HepG2 (cell line): ENCODE results near the gene DNAJB6. TPM values are rescaled to one million over a fixed set of nuclear protein-coding genes. Genes with fewer than 3 reads are reported as not detected.

ENCODE experiments used
- ATAC-seq: fragments of 200-7000 bp; cut with Tn5 transposase; 3 replicates; pipeline ENCODE4 v1.9.1; 2020; ENCODE audit warnings: mild to moderate bottlenecking, moderate library complexity
- BruUV-seq: library from RNA; stranded (reverse); fragments of 400-500 nt; replicated peaks from 2 replicates; lab custom pipeline; 2021; lab: Mats Ljungman, UMichigan
- CTCF ChIA-PET: fragments of 300-600 bp; formaldehyde crosslinking; extraction: SDS; loops from one replicate; lab custom pipeline; 2021; ENCODE audit warnings: low total read pairs, inconsistent platforms, low intra/inter-chr PET ratio; lab: Yijun Ruan, JAX
- POLR2A ChIA-PET: fragments of 350-600 bp; sonication (Branson Sonifier 250); formaldehyde crosslinking; loops from one replicate; lab custom pipeline; 2020; ENCODE audit warnings: antibody characterized with exemption, inconsistent platforms; lab: Yijun Ruan, JAX
- DNase-seq: peaks from one replicate; pipeline ENCODE4 v3.0.0-alpha.2; 2015; ENCODE audit warnings: low spot score
- FAIRE-seq: peaks from 3 replicates; lab custom pipeline; 2011; peaks lifted over from hg19 to GRCh38; lab: Jason Lieb, UNC
- H2AFZ ChIP-seq: one replicate; pipeline ENCODE4 v1.6.1; 2011; ENCODE audit warnings: low read length, inconsistent platforms
- H3K27ac ChIP-seq: fragments of 300-600 bp; 3 replicates; pipeline ENCODE4 v1.8.0; 2011; ENCODE audit warnings: mixed run types, mild to moderate bottlenecking, mixed read lengths, low read length, inconsistent platforms; ENCODE audit not compliant: insufficient read depth; ENCODE audit errors: extremely low read length
- H3K27me3 ChIP-seq, 2 experiments: fragments of 200-600 bp in 1 of 2; 2 replicates in 1 of 2; 3 replicates in 1 of 2; pipeline versions ENCODE4 v1.6.0 to v1.8.0; 2011; ENCODE audit warnings: low read length in 2 of 2, mild to moderate bottlenecking in 2 of 2, moderate library complexity in 2 of 2, inconsistent platforms in 1 of 2; ENCODE audit not compliant: insufficient read depth in 2 of 2, control insufficient read depth in 1 of 2
- H3K36me3 ChIP-seq, 2 experiments: fragments of 200-600 bp in 1 of 2; replicated peaks in 1 of 2; 2 replicates in 1 of 2; 3 replicates in 1 of 2; pipeline versions ENCODE4 v1.5.1 to v1.8.0; 2011; ENCODE audit warnings: low read length in 2 of 2, inconsistent platforms in 1 of 2; ENCODE audit not compliant: insufficient read depth in 2 of 2, control insufficient read depth in 1 of 2
- H3K4me1 ChIP-seq: 2 replicates; pipeline ENCODE4 v1.5.1; 2012; ENCODE audit warnings: low read length, inconsistent platforms; ENCODE audit not compliant: insufficient read depth
- H3K4me2 ChIP-seq: 2 replicates; pipeline ENCODE4 v1.6.0; 2011; ENCODE audit warnings: low read depth, low read length, inconsistent platforms
- H3K4me3 ChIP-seq, 3 experiments: fragments of 200-600 bp in 1 of 3; sonication (generic), shearing (Covaris generic) in 1 of 3; replicated peaks in 1 of 3; 2 replicates each; pipeline ENCODE4 v1.5.1; 2011 to 2016; ENCODE audit warnings: low read length in 3 of 3, inconsistent platforms in 2 of 3, low read depth in 2 of 3, mild to moderate bottlenecking in 2 of 3, control low read depth in 1 of 3, mixed read lengths in 1 of 3; ENCODE audit not compliant: insufficient read depth in 1 of 3
- H3K79me2 ChIP-seq: one replicate; pipeline ENCODE4 v1.6.1; 2011; ENCODE audit warnings: low read length, inconsistent platforms; ENCODE audit not compliant: insufficient read depth
- H3K9ac ChIP-seq: 2 replicates; pipeline ENCODE4 v1.6.0; 2011; ENCODE audit warnings: mild to moderate bottlenecking, low read depth, low read length, inconsistent platforms; ENCODE audit not compliant: insufficient read depth
- H3K9me3 ChIP-seq: 2 replicates; pipeline ENCODE4 v1.5.1; 2012; ENCODE audit warnings: mild to moderate bottlenecking, low read length
- H4K20me1 ChIP-seq: 2 replicates; pipeline ENCODE4 v1.6.0; 2011; ENCODE audit warnings: inconsistent platforms, mild to moderate bottlenecking, low read length, moderate library complexity; ENCODE audit not compliant: insufficient read depth
- CCAR2 ChIP-seq: fragments of 200-400 bp; formaldehyde crosslinking; optimal IDR thresholded peaks from 2 replicates; pipeline ENCODE3; 2018; ENCODE audit warnings: low read depth, mild to moderate bottlenecking, low read length, moderate library complexity
- EED ChIP-seq: sonication (generic); formaldehyde crosslinking; IDR thresholded peaks from 2 replicates; pipeline ENCODE4 v1.5.0; 2020; ENCODE audit warnings: mild to moderate bottlenecking, missing genetic modification reagents
- FOXA1 ChIP-seq, 2 experiments: fragments of 450-650 bp in 1 of 2; sonication (generic) in 1 of 2; formaldehyde crosslinking in 1 of 2; IDR thresholded peaks; 2 replicates each; pipeline versions ENCODE4 v1.4.0 to v1.6.1; 2016 to 2020; ENCODE audit warnings: missing genetic modification reagents in 1 of 2
- HNF4G ChIP-seq, 2 experiments: sonication (generic) in 1 of 2; formaldehyde crosslinking in 1 of 2; IDR thresholded peaks; 2 replicates each; pipeline versions ENCODE4 v1.4.0 to v1.6.1; 2011 to 2020; ENCODE audit warnings: borderline replicate concordance in 2 of 2, low read depth in 2 of 2, mild to moderate bottlenecking in 2 of 2, low read length in 1 of 2, missing genetic modification reagents in 1 of 2, moderate library complexity in 1 of 2
- KLF11 ChIP-seq: IDR thresholded peaks from 2 replicates; pipeline ENCODE4 v1.6.1; 2016; ENCODE audit warnings: missing compliant biosample characterization
- MAFG ChIP-seq: sonication (generic); formaldehyde crosslinking; IDR thresholded peaks from 2 replicates; pipeline ENCODE4 v1.5.1; 2020; ENCODE audit warnings: mild to moderate bottlenecking, missing genetic modification reagents
- MAFK ChIP-seq, 2 experiments: IDR thresholded peaks in 1 of 2; conservative IDR thresholded peaks in 1 of 2; 2 replicates each; pipeline ENCODE4 v1.6.1; 2011; ENCODE audit warnings: improper control_type of control experiment in 2 of 2, low read length in 2 of 2
- NCOA5 ChIP-seq: sonication (generic); formaldehyde crosslinking; IDR thresholded peaks from 2 replicates; pipeline ENCODE4 v1.4.0; 2020; ENCODE audit warnings: missing genetic modification reagents
- POLR2AphosphoS2 ChIP-seq: IDR thresholded peaks from 2 replicates; pipeline ENCODE4 v1.6.1; 2011; ENCODE audit warnings: low read depth, low read length, improper control_type of control experiment
- RARA ChIP-seq: IDR thresholded peaks from 2 replicates; pipeline ENCODE4 v1.6.1; 2016; ENCODE audit warnings: missing genetic modification reagents, missing compliant biosample characterization
- SATB2 ChIP-seq: sonication (generic); formaldehyde crosslinking; IDR thresholded peaks from 2 replicates; pipeline ENCODE4 v1.5.0; 2020; ENCODE audit warnings: missing genetic modification reagents
- STAT5B ChIP-seq: sonication (generic); formaldehyde crosslinking; IDR thresholded peaks from 2 replicates; pipeline ENCODE4 v1.4.0; 2020; ENCODE audit warnings: missing genetic modification reagents
- TCF12 ChIP-seq, 2 experiments: fragments of 450-650 bp in 1 of 2; sonication (generic) in 1 of 2; formaldehyde crosslinking in 1 of 2; IDR thresholded peaks; 2 replicates each; pipeline versions ENCODE4 v1.6.1 to v1.8.0; 2017 to 2022; ENCODE audit warnings: antibody characterized with exemption in 1 of 2, mild to moderate bottlenecking in 1 of 2, missing genetic modification reagents in 1 of 2, moderate library complexity in 1 of 2
- ZNF224 ChIP-seq: sonication (generic); formaldehyde crosslinking; IDR thresholded peaks from 2 replicates; pipeline ENCODE4 v1.5.0; 2020; ENCODE audit warnings: mild to moderate bottlenecking, missing genetic modification reagents
- ZNF235 ChIP-seq: sonication (generic); formaldehyde crosslinking; IDR thresholded peaks from 2 replicates; pipeline ENCODE4 v1.8.1; 2023; ENCODE audit warnings: mild to moderate bottlenecking, missing genetic modification reagents, borderline replicate concordance
- ZNF672 ChIP-seq: sonication (generic); formaldehyde crosslinking; IDR thresholded peaks from 2 replicates; pipeline ENCODE4 v1.8.1; 2022; ENCODE audit warnings: missing genetic modification reagents
- WGBS: methylation state at CpG from one replicate; pipeline ENCODE4 v1.1.6; 2017; ENCODE audit warnings: low lambda C conversion rate; 5-methylcytosine and 5-hydroxymethylcytosine counted together
- in situ Hi-C: cut with HindIII; loops from 2 replicates; pipeline ENCODE4 v1.10.0; 2017; ENCODE audit warnings: low pct_unique_long_range_greater_than_20kb; ENCODE audit not compliant: extremely low pct_ligation_motif_present
- intact Hi-C: fragments of 100-400 bp; cut with micrococcal nuclease; formaldehyde crosslinking; loops from one replicate; pipeline ENCODE4 v1.10.0; 2022; ENCODE audit not compliant: unreplicated experiment
- polyA plus RNA-seq, 8 experiments: library from polyadenylated mRNA; depleted of rRNA in 3 of 8; stranded (reverse) in 7 of 8; unstranded in 1 of 8; fragments of >200 nt; fragmentation: Illumina TruSeq in 4 of 8; extraction: Trizol in 4 of 8; gene quantifications; 2 replicates each; pipeline versions ENCODE4 v1.2.1 to v1.2.3, GENCODE V29; 2011 to 2016; ENCODE audit warnings: low read depth in 4 of 8, missing spikeins in 1 of 8, mixed read lengths in 1 of 8; ENCODE audit not compliant: insufficient read depth in 1 of 8
- total RNA-seq, 5 experiments: library from RNA; depleted of rRNA; stranded (reverse); fragments of >200 nt; fragmentation: Illumina TruSeq; extraction: Trizol; gene quantifications; 2 replicates each; pipeline ENCODE4 v1.2.3, GENCODE V29; 2016; ENCODE audit warnings: low read depth in 1 of 5
- TF ChIP-seq, protein P1 (sequence below): sonication (generic); formaldehyde crosslinking; IDR thresholded peaks from 2 replicates; pipeline ENCODE4 v1.8.0; 2022; ENCODE audit warnings: mild to moderate bottlenecking, missing genetic modification reagents, moderate library complexity

The DNAJB6 gene
- total and polyA plus RNA-seq, 2 of the 13 experiments (the other 11 are each of a cell fraction or from before 2014, with no cell fraction given): 29.9 to 53.9 TPM

- no peaks in the 10 kb centered on the region for H3K9me3 ChIP-seq
- CTCF ChIA-PET: no interaction called here
- no peak overlapping the region for H3K4me3 ChIP-seq
- no peak overlapping the region for H3K4me2 ChIP-seq
- H3K79me2 ChIP-seq: peaks cover 78% of the 10 kb centered on the region
- in situ Hi-C loops: no loop called here
- no peak for DNase-seq
- no peaks in the 10 kb centered on the region for H3K27me3 ChIP-seq
- intact Hi-C loops: no loop called here
- TF ChIP-seq SATB2: no peak
- peak; percentile 3 to 45; a peak in 2 of 4 replicates for TF ChIP-seq MAFK (conservative IDR thresholded peaks at IDR 0.05 in 1 of 2, IDR thresholded peaks at IDR 0.05 in 1 of 2; ENCODE audit: low read length in 2 of 2)
- TF ChIP-seq, all 625 proteins: peak for 1
- FAIRE-seq (no peak), ATAC-seq (no peak)
- H3K27ac ChIP-seq: no peak overlapping the region
- peaks cover 14 to 59% of the 10 kb centered on the region in 2 experiments for H3K36me3 ChIP-seq
- 72% methylated on average over 4 of the region's 4 CpGs for WGBS
- H3K4me1 ChIP-seq: no peaks in the 10 kb centered on the region
- H3K9ac ChIP-seq: no peak overlapping the region
- POLR2A ChIA-PET: no interaction called here
- H4K20me1 ChIP-seq: peaks cover 68% of the 10 kb centered on the region
- no TSS peak for BruUV-seq
- H2AFZ ChIP-seq: no peak overlapping the region
Measured at GRCh38 chr7:157358753-157359096, 21.9 kb downstream of the DNAJB6 start.

GRCh38 chr7:157359581-157359980 is 22.8 kb downstream of the DNAJB6 start:
- in situ Hi-C loops: no loop called here
- no peak overlapping the region for H2AFZ ChIP-seq
- no peaks in the 10 kb centered on the region for H3K9me3 ChIP-seq
- peaks cover 80% of the 10 kb centered on the region for H3K79me2 ChIP-seq
- no peaks in the 10 kb centered on the region for H3K27me3 ChIP-seq
- no peak overlapping the region for H3K4me3 ChIP-seq
- BruUV-seq: no TSS peak
- peaks cover 65% of the 10 kb centered on the region for H4K20me1 ChIP-seq
- no peak overlapping the region for H3K27ac ChIP-seq
- 86% methylated on average over 4 of the region's 5 CpGs for WGBS
- no peak overlapping the region for H3K9ac ChIP-seq
- POLR2A ChIA-PET: no interaction called here
- H3K4me1 ChIP-seq: no peaks in the 10 kb centered on the region
- H3K4me2 ChIP-seq: no peak overlapping the region
- CTCF ChIA-PET: no interaction called here
- peaks cover 21 to 67% of the 10 kb centered on the region in 2 experiments for H3K36me3 ChIP-seq
- FAIRE-seq (no peak), DNase-seq (no peak), ATAC-seq (no peak)
- TF ChIP-seq CCAR2: no peak
- no peak for TF ChIP-seq HNF4G (IDR thresholded peaks at IDR 0.05; ENCODE audit: borderline replicate concordance, low read depth, low read length)
- no peak for TF ChIP-seq HNF4G (CRISPR knock-in tag; IDR thresholded peaks at IDR 0.05; ENCODE audit: borderline replicate concordance, low read depth)
- no peak for TF ChIP-seq MAFG
- no peak for TF ChIP-seq POLR2AphosphoS2
- no peak for TF ChIP-seq NCOA5 (CRISPR knock-in tag)
- TF ChIP-seq TCF12 (IDR thresholded peaks at IDR 0.05): no peak
- no peak for TF ChIP-seq TCF12 (CRISPR knock-in tag; IDR thresholded peaks at IDR 0.05)
- TF ChIP-seq, protein P1, sequence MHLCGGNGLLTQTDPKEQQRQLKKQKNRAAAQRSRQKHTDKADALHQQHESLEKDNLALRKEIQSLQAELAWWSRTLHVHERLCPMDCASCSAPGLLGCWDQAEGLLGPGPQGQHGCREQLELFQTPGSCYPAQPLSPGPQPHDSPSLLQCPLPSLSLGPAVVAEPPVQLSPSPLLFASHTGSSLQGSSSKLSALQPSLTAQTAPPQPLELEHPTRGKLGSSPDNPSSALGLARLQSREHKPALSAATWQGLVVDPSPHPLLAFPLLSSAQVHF (CRISPR knock-in tag): no peak
- no peak for TF ChIP-seq RARA (CRISPR knock-in tag)
- no peak for TF ChIP-seq KLF11 (CRISPR knock-in tag)
- TF ChIP-seq ZNF224 (CRISPR knock-in tag): no peak
- no peak for TF ChIP-seq ZNF235 (CRISPR knock-in tag)
- TF ChIP-seq FOXA1 (IDR thresholded peaks at IDR 0.05): no peak
- no peak for TF ChIP-seq FOXA1 (CRISPR knock-in tag; IDR thresholded peaks at IDR 0.05)
- no peak for TF ChIP-seq EED (CRISPR knock-in tag)
- TF ChIP-seq STAT5B (CRISPR knock-in tag): no peak
- TF ChIP-seq ZNF672 (CRISPR knock-in tag): no peak
- intact Hi-C loops: no loop called here
